ENCODE results near the gene EPB41. TPM values are rescaled to one million over a fixed set of nuclear protein-coding genes. Genes with fewer than 3 reads are reported as not detected.

Gene EPB41
- total and polyA plus RNA-seq, 9 of the 15 experiments (the other 6 are each of a cell fraction or from before 2014, with no cell fraction given): 3.7 to 213 (median 141) TPM

DNA sequence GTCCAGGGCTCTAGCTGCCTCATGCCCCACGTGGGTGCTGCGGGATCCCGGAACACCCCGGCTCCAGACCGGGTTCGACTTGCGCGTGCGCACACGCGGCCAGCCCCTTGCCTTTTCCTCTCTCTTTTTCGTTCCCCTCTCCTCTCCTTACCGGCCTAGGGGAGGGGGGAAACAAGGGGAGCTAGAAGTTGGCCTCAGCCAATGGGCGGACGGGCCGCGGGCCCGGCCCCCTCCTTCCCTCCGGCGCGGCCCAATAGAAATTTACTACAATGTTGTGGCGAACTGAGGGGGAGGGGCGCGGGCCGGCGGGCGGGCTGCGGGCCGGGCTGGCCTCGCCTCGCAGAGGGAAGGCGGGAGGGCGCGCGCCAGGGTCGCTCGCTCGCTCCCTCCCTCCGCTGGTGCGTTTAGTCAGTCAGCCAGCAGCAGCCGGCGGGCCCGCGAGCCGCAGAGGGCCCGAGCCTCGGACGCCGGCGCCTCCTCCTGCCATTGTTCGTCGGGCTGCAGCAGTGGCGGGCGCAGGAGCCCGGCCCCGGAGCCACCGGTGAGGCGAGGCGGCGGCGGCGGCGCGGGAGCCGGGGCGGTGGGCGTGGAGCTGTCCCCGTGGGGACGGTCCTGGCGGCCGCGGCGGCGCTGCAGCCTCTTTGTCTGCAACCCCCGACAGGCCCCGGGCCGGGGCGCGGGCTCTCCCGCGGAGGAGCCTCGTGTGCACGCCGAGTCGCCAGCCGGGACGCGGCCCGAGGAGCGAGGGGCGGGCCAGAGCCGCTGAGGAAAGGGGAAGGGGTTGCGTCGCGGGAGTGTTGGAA lies at the start of gene EPB41 (continued):
- TF ChIP-seq, protein P1, sequence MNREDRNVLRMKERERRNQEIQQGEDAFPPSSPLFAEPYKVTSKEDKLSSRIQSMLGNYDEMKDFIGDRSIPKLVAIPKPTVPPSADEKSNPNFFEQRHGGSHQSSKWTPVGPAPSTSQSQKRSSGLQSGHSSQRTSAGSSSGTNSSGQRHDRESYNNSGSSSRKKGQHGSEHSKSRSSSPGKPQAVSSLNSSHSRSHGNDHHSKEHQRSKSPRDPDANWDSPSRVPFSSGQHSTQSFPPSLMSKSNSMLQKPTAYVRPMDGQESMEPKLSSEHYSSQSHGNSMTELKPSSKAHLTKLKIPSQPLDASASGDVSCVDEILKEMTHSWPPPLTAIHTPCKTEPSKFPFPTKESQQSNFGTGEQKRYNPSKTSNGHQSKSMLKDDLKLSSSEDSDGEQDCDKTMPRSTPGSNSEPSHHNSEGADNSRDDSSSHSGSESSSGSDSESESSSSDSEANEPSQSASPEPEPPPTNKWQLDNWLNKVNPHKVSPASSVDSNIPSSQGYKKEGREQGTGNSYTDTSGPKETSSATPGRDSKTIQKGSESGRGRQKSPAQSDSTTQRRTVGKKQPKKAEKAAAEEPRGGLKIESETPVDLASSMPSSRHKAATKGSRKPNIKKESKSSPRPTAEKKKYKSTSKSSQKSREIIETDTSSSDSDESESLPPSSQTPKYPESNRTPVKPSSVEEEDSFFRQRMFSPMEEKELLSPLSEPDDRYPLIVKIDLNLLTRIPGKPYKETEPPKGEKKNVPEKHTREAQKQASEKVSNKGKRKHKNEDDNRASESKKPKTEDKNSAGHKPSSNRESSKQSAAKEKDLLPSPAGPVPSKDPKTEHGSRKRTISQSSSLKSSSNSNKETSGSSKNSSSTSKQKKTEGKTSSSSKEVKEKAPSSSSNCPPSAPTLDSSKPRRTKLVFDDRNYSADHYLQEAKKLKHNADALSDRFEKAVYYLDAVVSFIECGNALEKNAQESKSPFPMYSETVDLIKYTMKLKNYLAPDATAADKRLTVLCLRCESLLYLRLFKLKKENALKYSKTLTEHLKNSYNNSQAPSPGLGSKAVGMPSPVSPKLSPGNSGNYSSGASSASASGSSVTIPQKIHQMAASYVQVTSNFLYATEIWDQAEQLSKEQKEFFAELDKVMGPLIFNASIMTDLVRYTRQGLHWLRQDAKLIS (CRISPR knock-in tag; IDR thresholded peaks at IDR 0.05): no peak
- TF ChIP-seq ARID2 (IDR thresholded peaks at IDR 0.05) (no peak), CCNT2 (IDR thresholded peaks at IDR 0.05; ENCODE audit: borderline replicate concordance, extremely low read depth, insufficient read length, low read depth, low read length) (peak; percentile 90), JUN (IDR thresholded peaks at IDR 0.05; ENCODE audit: borderline replicate concordance, low read depth, low read length) (no peak), JUN (CRISPR knock-in tag; IDR thresholded peaks at IDR 0.05; ENCODE audit: borderline replicate concordance) (0 out of 2 replicates have a peak, but pooled peaks have one; percentile 34), ZNF830 (CRISPR knock-in tag; IDR thresholded peaks at IDR 0.05) (no peak), TEAD2 (tag; IDR thresholded peaks at IDR 0.05) (no peak), EP300 (IDR thresholded peaks at IDR 0.05; ENCODE audit: low read length) (no peak), SMAD3 (CRISPR knock-in tag; conservative IDR thresholded peaks at IDR 0.05) (no peak), GATAD2A (IDR thresholded peaks at IDR 0.05) (no peak), NFIC (IDR thresholded peaks at IDR 0.05) (no peak), KLF16 (IDR thresholded peaks at IDR 0.05) (no peak)
- TF ChIP-seq, protein P2, sequence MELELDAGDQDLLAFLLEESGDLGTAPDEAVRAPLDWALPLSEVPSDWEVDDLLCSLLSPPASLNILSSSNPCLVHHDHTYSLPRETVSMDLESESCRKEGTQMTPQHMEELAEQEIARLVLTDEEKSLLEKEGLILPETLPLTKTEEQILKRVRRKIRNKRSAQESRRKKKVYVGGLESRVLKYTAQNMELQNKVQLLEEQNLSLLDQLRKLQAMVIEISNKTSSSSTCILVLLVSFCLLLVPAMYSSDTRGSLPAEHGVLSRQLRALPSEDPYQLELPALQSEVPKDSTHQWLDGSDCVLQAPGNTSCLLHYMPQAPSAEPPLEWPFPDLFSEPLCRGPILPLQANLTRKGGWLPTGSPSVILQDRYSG (tag; conservative IDR thresholded peaks at IDR 0.05; ENCODE audit: low read depth): no peak
- TF ChIP-seq, protein P3, sequence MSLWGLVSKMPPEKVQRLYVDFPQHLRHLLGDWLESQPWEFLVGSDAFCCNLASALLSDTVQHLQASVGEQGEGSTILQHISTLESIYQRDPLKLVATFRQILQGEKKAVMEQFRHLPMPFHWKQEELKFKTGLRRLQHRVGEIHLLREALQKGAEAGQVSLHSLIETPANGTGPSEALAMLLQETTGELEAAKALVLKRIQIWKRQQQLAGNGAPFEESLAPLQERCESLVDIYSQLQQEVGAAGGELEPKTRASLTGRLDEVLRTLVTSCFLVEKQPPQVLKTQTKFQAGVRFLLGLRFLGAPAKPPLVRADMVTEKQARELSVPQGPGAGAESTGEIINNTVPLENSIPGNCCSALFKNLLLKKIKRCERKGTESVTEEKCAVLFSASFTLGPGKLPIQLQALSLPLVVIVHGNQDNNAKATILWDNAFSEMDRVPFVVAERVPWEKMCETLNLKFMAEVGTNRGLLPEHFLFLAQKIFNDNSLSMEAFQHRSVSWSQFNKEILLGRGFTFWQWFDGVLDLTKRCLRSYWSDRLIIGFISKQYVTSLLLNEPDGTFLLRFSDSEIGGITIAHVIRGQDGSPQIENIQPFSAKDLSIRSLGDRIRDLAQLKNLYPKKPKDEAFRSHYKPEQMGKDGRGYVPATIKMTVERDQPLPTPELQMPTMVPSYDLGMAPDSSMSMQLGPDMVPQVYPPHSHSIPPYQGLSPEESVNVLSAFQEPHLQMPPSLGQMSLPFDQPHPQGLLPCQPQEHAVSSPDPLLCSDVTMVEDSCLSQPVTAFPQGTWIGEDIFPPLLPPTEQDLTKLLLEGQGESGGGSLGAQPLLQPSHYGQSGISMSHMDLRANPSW (CRISPR knock-in tag; IDR thresholded peaks at IDR 0.05): peak; percentile 1; the same call in 1 of the 2 replicates
- TF ChIP-seq, protein P4, sequence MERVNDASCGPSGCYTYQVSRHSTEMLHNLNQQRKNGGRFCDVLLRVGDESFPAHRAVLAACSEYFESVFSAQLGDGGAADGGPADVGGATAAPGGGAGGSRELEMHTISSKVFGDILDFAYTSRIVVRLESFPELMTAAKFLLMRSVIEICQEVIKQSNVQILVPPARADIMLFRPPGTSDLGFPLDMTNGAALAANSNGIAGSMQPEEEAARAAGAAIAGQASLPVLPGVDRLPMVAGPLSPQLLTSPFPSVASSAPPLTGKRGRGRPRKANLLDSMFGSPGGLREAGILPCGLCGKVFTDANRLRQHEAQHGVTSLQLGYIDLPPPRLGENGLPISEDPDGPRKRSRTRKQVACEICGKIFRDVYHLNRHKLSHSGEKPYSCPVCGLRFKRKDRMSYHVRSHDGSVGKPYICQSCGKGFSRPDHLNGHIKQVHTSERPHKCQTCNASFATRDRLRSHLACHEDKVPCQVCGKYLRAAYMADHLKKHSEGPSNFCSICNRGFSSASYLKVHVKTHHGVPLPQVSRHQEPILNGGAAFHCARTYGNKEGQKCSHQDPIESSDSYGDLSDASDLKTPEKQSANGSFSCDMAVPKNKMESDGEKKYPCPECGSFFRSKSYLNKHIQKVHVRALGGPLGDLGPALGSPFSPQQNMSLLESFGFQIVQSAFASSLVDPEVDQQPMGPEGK (CRISPR knock-in tag; IDR thresholded peaks at IDR 0.05; ENCODE audit: borderline replicate concordance): no peak
